Epithelial cell of prostate (primary cell): ENCODE data around the gene IL17C.
"Not testable (repeated sequence)": the region's sequence is repeated elsewhere in the genome, so short reads cannot be mapped to it uniquely, and the experiment has no call there.

Source experiments
- DNase-seq: peaks from one replicate; pipeline ENCODE4 v3.0.0-alpha.2; 2011; ENCODE audit warnings: low read depth, low spot score
- H3K27ac ChIP-seq: fragments of 450-650 bp; 2 replicates; pipeline ENCODE4 v1.5.1; 2017; ENCODE audit warnings: mild to moderate bottlenecking

IL17C gene

DNA sequence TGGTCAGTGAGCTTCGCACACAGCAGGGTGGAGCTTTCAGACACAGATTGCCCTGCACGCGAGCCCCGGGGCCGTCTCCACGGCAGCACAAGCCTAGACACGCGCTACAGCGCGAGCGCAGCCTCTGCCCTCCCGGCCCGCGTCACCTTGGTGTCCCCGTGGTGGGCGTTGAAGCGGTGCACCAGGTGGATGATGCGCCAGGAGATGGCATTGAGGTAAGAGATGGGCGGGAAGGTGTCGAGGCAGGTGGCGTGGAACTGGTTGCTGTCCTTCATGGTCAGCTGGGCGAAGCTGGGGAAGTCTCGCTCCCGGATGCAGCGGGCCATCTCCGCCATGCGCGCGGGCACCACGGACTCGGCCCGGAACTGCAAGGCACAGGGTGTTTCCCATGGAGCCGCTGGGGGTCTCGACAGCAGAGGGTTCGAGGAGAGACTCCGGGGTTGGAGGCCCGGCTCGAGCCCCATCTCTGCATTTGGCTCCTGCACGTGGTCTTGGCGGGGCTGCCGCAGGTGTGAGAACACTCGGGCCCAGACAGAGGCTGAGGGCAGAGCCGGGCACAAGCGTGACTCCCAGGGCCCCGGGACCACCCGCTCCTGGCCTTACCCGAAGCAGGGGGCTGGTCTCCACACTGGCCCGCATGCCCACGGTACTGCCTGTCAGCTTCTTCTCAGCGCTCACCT, 16.8 kb downstream of the IL17C start:
- H3K27ac ChIP-seq = no peak overlapping the region
- DNase-seq = no peak

DNA sequence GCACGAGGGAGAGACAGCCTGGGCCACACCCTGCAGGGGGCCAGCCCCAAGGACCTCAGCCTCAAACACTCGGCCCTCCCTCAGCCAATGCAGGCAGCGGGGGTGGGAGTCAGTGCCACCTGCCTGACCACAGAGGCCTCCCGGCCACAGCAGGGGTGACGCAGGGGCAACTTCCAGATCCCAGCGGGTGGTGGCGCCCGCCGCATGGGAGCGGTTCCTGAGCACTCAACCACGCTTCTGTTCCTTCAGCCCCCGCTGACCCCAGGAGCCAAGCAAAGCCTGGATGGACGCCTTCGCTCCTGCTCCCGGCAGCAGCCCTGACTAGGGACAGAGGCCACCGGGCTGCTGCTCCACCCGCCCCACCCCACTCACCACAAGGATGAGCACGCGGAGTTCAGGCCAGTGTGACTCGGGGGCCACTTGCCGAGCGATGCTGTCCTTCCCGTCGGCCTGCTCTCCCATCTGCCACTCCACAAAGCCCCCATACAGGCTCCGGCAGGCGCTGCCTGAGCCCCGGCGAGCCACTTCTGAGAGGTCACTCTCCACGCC, 17.4 kb downstream of the IL17C start:
- no peak overlapping the region for H3K27ac ChIP-seq
- DNase-seq = no peak

- H3K27ac ChIP-seq = no peak overlapping the region
- DNase-seq = no peak
Observed at GRCh38 chr16:88656291-88656980, 18.1 kb downstream of the IL17C start.

GRCh38 chr16:88657371-88657770, 19.0 kb downstream of the IL17C start:
- DNase-seq = no peak
- no peak overlapping the region for H3K27ac ChIP-seq

GRCh38 chr16:88658714-88659113, 20.3 kb downstream of the IL17C start:
- H3K27ac ChIP-seq = no peak overlapping the region
- DNase-seq = no peak

- H3K27ac ChIP-seq = no peak overlapping the region
- DNase-seq = no peak
Observed at GRCh38 chr16:88659160-88659559, 20.8 kb downstream of the IL17C start.

DNA sequence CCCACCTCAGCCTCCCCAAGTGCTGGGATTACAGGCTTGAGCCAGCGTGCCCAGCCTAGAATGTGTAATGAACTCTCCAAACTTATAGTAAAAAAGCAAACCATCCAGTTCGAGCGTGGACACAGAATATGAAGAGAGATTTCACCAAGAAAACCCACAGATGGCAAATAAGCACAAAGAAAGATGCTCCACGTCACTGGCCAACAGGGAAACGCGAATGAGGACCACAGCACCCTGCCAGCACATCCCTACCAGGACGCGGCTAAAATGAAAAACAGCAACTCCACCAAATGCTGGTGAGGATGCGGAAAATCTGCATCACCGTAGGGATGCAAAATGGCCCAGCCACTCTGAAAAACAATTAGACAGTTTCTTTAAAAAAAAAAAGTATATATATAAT, 23.1 kb downstream of the IL17C start:
- DNase-seq = no peak
- no peak overlapping the region for H3K27ac ChIP-seq

- no peak for DNase-seq
- H3K27ac ChIP-seq = peak overlapping the region; percentile 66
Observed at GRCh38 chr16:88662222-88662842, 24.0 kb downstream of the IL17C start.

DNA sequence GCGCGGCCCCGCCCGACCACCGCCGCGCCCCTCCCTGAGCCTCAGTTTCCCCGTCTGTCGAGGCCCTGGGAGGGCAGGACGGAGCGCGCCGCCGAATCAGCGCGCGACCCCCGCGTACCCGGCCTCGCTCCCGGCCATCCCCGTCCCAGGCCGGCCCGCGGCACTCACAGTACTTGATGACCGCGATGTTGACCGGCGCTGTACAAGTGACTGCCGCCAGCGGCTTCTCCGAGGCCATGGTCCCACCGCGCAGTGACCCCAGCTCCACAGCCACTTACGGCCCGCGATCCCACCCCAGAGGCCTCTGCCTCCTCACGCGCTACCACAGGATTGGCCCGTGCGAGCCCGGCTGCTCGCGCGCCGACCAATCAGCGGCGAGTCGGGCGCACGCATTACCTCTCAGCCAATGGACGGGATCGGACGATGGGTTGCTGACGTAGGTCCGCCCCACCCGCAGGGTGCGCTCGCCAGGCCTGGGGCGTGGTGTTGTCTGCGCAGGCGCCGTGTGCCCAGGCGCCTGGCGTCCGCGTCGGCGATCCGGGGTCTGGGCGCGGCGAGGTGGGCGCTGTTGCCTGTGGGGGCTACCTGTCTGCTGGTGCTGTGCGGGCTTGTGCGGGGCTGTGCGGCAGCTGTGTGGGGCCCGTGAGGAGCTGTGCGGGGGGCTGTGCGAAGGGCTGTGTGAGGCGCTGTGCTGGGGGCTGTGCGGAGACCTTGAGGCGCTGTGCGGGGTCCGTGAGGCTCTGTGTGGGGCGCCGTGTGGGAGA, 24.7 kb downstream of the IL17C start, which contains the start of gene MVD:
Gene MVD (minus strand): TSS at position 249 of the 764 bp plus-strand sequence. CDS start 11 bp downstream, at position 238.
- H3K27ac ChIP-seq = peak within 1 kb of the TSS; percentile 66
- peak; percentile 80 for DNase-seq

- no peak for DNase-seq
Observed at GRCh38 chr16:88665148-88665547, 26.8 kb downstream of the IL17C start.

GRCh38 chr16:88665570-88665969, 27.2 kb downstream of the IL17C start:
- DNase-seq = no peak

More at GRCh38 chr16:88665148-88665547, 26.8 kb downstream of the IL17C start:
- no peak overlapping the region for H3K27ac ChIP-seq

GRCh38 chr16:88667461-88667860, 29.1 kb downstream of the IL17C start:
- no peak overlapping the region for H3K27ac ChIP-seq
- no peak for DNase-seq

More at GRCh38 chr16:88665570-88665969, 27.2 kb downstream of the IL17C start:
- H3K27ac ChIP-seq = no peak overlapping the region

DNA sequence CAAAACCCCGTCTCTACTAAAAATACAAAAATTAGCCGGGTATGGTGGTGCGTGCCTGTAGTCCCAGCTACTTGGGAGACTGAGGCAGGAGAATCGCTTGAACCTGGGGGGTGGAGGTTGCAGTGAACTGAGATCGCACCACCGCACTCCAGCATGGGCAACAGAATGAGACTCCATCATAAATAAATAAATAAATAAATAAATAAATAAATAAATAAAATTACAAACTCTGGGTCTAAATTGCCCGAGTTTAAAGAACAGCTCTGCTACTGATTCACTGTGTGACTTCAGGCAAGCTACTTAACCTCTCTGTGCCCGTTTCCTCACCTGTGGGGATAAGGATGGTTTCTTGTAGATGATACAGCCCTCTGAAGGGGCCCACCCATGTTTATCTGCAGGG, 31.1 kb downstream of the IL17C start:
- H3K27ac ChIP-seq, DNase-seq: not testable (repeated sequence)

DNA sequence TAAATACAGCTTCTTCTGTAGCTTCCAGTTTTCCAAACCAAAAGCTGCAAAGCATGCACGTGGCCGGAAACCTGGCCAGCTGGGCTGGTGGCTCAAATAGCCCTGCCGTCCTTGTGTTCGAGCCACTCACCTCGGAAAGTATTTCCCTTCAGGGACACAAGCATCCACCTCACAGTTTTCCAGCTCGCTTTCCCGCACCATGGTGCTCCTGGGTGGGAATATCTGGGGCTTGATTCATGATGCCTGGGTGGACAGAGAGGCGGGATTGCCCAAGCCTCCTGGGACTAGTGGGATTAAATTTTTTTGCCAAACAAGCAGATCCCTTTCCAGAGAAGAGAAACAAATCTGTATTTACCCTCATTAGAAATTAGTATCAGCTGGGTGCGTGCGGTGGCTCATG, 31.6 kb downstream of the IL17C start:
- DNase-seq = no peak
- no peak overlapping the region for H3K27ac ChIP-seq

DNA sequence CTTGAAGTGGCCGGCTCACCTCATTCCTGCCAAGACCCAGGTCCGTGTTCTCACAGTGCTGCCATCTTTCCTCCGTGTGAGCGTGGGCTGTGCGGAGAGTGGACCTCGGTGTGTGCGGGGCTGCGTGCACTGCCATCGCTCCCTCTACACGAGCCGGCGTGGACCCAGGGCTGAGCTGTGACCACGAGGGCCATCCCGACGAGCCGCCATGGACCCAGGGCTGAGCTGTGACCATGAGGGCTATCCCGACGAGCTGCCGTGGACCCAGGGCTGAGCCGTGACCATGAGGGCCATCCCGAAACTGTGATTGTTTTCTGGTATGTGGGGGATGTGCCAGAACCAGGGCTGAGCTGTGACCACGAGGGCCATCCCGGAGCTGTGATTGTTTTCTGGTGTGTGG, 33.4 kb downstream of the IL17C start:
- H3K27ac ChIP-seq = no peak overlapping the region
- no peak for DNase-seq

GRCh38 chr16:88672776-88673175, 34.4 kb downstream of the IL17C start:
- H3K27ac ChIP-seq = no peak overlapping the region
- DNase-seq = no peak

DNA sequence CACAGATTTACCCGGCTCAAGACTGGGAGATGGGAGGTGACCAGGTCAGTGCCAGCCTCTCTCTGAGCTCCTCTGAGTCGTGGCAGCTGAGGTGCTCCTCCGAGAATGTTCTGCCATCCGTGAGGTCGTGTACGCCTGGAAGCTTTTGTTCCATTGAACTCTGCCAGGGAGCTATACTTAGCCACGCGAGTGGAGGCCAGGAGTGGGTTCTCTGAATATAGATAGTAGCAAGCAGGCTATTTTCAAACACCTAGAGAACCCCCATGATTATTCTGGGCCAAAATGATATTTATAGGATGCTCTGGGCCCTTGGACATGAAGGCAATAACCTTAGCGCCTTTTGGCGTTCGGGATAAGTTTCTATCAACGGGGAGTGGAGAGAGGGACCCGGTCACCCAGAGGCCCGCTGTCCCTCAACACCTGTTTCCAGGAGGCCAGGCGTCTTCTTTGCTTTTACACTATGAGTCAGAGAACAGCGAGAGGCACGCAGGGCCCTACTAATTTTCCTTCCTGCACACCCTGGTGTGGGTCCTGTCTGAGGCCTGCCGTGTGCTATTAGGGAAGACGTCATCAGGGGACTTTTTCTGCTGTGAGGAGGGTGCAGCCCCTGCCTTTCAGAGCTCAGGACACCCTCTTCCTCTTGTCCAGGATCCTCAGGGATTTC, 35.5 kb downstream of the IL17C start:
- DNase-seq = no peak
- H3K27ac ChIP-seq = no peak overlapping the region

DNA sequence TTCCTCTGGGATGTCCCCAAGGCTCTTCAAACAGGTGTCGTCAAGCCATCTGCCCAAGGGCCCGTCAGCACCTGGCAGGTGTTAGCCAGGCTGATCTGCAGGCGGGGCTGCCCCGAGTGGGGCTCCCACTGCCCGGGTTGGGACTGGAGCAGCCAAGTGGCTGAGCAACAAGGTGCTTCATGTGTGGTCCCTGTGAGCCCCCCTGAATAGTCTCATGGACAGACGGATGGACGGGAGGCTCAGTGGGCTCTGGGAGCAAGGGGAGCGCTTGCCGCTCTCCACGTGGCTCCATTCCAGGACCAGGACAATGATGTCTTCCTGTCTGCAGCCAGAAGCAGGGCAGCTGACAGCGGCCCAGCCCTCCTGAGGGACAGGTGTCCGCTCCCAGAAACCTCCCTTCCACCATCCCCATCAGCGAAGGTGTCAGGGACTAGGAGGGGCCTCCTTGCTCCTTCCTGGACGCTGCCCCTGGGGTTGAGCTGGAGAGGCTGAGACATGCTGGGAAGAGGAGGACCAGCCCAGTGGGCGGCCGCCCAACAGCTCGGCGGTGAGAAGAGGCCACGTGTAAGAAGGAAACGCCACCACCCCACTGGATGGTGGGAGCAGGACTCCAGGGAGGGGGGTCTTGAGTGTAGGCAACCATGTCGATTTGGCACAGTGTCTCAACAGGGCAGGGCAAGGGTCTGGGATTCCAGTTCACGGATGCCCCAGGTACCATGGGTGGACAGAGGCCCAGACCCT, 38.3 kb downstream of the IL17C start:
- no peak for DNase-seq
- no peak overlapping the region for H3K27ac ChIP-seq

- no peak overlapping the region for H3K27ac ChIP-seq
- no peak for DNase-seq
Observed at GRCh38 chr16:88677721-88678120, 39.3 kb downstream of the IL17C start.
